Measurements from ENCODE around the gene GTF2H1.

DNA sequence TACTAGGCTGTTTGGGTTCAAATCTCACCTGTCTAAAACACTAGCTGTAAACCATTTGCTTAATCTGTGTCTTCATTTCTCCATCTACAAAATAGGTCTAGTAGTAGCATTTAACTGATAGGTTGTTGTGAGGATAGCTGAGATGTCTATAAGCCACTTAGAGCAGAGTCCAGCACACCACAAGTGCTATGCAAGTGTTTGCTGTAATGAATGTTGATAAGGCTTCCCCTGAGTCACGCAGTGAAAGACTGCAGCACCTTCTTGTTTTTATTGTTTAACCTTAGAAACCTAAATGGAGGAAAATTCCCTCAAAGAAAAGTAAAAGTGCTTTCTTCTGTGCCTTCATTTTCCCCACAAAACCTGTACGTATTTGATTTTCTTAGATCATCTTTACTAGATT is 48.9 kb downstream of the GTF2H1 start:
- no peak for TF ChIP-seq NFE2L1 (tag; IDR thresholded peaks at IDR 0.05; ENCODE audit: borderline replicate concordance, low read depth)
- TF ChIP-seq, protein P1, sequence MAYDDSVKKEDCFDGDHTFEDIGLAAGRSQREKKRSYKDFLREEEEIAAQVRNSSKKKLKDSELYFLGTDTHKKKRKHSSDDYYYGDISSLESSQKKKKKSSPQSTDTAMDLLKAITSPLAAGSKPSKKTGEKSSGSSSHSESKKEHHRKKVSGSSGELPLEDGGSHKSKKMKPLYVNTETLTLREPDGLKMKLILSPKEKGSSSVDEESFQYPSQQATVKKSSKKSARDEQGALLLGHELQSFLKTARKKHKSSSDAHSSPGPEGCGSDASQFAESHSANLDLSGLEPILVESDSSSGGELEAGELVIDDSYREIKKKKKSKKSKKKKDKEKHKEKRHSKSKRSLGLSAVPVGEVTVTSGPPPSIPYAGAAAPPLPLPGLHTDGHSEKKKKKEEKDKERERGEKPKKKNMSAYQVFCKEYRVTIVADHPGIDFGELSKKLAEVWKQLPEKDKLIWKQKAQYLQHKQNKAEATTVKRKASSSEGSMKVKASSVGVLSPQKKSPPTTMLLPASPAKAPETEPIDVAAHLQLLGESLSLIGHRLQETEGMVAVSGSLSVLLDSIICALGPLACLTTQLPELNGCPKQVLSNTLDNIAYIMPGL (CRISPR knock-in tag; IDR thresholded peaks at IDR 0.05) = no peak
- TF ChIP-seq ZZZ3 (IDR thresholded peaks at IDR 0.05) = no peak
- TF ChIP-seq, protein P2, sequence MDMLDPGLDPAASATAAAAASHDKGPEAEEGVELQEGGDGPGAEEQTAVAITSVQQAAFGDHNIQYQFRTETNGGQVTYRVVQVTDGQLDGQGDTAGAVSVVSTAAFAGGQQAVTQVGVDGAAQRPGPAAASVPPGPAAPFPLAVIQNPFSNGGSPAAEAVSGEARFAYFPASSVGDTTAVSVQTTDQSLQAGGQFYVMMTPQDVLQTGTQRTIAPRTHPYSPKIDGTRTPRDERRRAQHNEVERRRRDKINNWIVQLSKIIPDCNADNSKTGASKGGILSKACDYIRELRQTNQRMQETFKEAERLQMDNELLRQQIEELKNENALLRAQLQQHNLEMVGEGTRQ (CRISPR knock-in tag; IDR thresholded peaks at IDR 0.05) = no peak
- no peak for TF ChIP-seq MXI1 (IDR thresholded peaks at IDR 0.05; ENCODE audit: low read depth, low read length)

Data from K562 (cell line).